ENCODE data around the gene ITGA8.

- TF ChIP-seq GATA2 (IDR thresholded peaks at IDR 0.05; ENCODE audit: low read depth, low read length) (no peak), GATA3 (IDR thresholded peaks at IDR 0.05; ENCODE audit: low read depth, low read length) (no peak)
These were observed 240.8 kb downstream of the ITGA8 start for GRCh38 chr10:15478950-15479349.
